Germinal center (tissue), 1 donor: Measurements from ENCODE around the gene ZCCHC8.
"Not testable (repeated sequence)": the region's sequence is repeated elsewhere in the genome, so short reads cannot be mapped to it uniquely, and the experiment has no call there.

Source experiments
- DNase-seq: peaks from one replicate; pipeline ENCODE4 v3.0.0; 2012; ENCODE audit warnings: mixed read lengths, low spot score

ZCCHC8 gene

GRCh38 chr12:122471324-122472226, 29.2 kb downstream of the ZCCHC8 start:
- DNase-seq, result peak; percentile 43

- DNase-seq, result not testable (repeated sequence)
These were observed 30.2 kb downstream of the ZCCHC8 start for GRCh38 chr12:122470576-122470975.

- DNase-seq, result not testable (repeated sequence)
These were observed 30.9 kb downstream of the ZCCHC8 start for GRCh38 chr12:122469856-122470255.

GRCh38 chr12:122467983-122468382, 32.7 kb downstream of the ZCCHC8 start:
- no peak for DNase-seq

GRCh38 chr12:122464317-122465042, 36.3 kb downstream of the ZCCHC8 start:
- DNase-seq, result not testable (repeated sequence)

- no peak for DNase-seq
These were observed 40.1 kb downstream of the ZCCHC8 start for GRCh38 chr12:122460641-122461040.

- no peak for DNase-seq
These were observed 40.7 kb downstream of the ZCCHC8 start for GRCh38 chr12:122460061-122460460.

- DNase-seq, result no peak
These were observed 41.5 kb downstream of the ZCCHC8 start for GRCh38 chr12:122459211-122459610.

GRCh38 chr12:122458105-122459035, 42.4 kb downstream of the ZCCHC8 start:
- DNase-seq, result no peak

GRCh38 chr12:122457627-122458026, 43.1 kb downstream of the ZCCHC8 start:
- no peak for DNase-seq

- DNase-seq, result no peak
These were observed 46.0 kb downstream of the ZCCHC8 start for GRCh38 chr12:122454739-122455138.

GRCh38 chr12:122454250-122454721, 46.4 kb downstream of the ZCCHC8 start:
- DNase-seq, result no peak

GRCh38 chr12:122452701-122453285, 47.9 kb downstream of the ZCCHC8 start:
- DNase-seq, result no peak

- no peak for DNase-seq
These were observed 51.4 kb downstream of the ZCCHC8 start for GRCh38 chr12:122449317-122449716.

- not testable (repeated sequence) for DNase-seq
These were observed 52.9 kb downstream of the ZCCHC8 start for GRCh38 chr12:122447825-122448224.

GRCh38 chr12:122446390-122446789, 54.3 kb downstream of the ZCCHC8 start:
- DNase-seq, result not testable (repeated sequence)

GRCh38 chr12:122444071-122444470, 56.7 kb downstream of the ZCCHC8 start:
- not testable (repeated sequence) for DNase-seq

GRCh38 chr12:122438822-122439221, 61.9 kb downstream of the ZCCHC8 start:
- not testable (repeated sequence) for DNase-seq

GRCh38 chr12:122437656-122438121, 63.0 kb downstream of the ZCCHC8 start:
- DNase-seq, result no peak

GRCh38 chr12:122435186-122435585, 65.5 kb downstream of the ZCCHC8 start:
- DNase-seq, result no peak

- not testable (repeated sequence) for DNase-seq
These were observed 71.7 kb downstream of the ZCCHC8 start for GRCh38 chr12:122429043-122429442.
